Measurements from ENCODE around the gene MECR.

MECR gene

DNA sequence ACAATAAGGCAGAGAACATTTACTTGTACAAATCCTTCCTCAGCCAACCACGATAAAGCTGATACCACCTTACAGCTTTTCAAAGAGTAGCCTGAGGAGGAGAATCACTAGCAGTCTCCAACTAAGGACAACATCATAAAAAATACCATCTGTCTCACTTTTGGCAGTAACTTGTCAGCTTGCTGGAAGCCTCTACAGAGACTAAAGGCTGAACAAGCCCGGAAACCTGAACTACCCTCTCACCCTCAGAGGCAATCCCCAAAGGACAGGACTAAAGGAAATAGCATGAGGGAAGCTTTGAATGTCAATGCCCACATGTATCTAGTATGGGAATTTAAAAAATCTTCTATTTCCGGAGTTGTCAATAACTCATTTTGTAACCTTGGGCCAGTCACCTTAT, 59.6 kb downstream of the MECR start:
- no peak overlapping the region for H3K4me3 ChIP-seq (ENCODE audit: low read length)
- TF ChIP-seq, protein P1, sequence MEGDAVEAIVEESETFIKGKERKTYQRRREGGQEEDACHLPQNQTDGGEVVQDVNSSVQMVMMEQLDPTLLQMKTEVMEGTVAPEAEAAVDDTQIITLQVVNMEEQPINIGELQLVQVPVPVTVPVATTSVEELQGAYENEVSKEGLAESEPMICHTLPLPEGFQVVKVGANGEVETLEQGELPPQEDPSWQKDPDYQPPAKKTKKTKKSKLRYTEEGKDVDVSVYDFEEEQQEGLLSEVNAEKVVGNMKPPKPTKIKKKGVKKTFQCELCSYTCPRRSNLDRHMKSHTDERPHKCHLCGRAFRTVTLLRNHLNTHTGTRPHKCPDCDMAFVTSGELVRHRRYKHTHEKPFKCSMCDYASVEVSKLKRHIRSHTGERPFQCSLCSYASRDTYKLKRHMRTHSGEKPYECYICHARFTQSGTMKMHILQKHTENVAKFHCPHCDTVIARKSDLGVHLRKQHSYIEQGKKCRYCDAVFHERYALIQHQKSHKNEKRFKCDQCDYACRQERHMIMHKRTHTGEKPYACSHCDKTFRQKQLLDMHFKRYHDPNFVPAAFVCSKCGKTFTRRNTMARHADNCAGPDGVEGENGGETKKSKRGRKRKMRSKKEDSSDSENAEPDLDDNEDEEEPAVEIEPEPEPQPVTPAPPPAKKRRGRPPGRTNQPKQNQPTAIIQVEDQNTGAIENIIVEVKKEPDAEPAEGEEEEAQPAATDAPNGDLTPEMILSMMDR (conservative IDR thresholded peaks at IDR 0.05; ENCODE audit: low read length), result no peak
- peak; percentile 58 for DNase-seq (ENCODE audit: low read depth)

DNA sequence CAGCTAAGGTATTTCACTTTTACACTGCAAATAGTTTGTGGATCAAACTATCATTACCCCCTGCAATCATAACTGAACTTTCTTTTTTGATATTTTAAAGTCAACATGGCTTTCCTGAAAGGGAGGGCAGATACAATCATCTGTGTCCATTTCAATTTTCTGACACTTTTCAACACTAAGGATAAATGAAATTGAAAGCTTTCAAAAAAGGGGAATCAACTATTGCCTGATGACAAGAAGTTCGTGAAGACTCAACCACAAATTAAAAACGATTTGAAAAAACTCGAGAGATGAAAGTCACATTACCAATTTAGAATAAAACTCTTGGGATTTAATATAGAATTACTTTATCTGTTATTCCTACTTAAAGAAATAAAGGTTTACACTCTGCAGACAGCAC, 60.8 kb downstream of the MECR start:
- no peak overlapping the region for H3K4me3 ChIP-seq (ENCODE audit: low read length)
- TF ChIP-seq, protein P1 (conservative IDR thresholded peaks at IDR 0.05; ENCODE audit: low read length), result no peak
- DNase-seq (ENCODE audit: low read depth), result no peak

DNA sequence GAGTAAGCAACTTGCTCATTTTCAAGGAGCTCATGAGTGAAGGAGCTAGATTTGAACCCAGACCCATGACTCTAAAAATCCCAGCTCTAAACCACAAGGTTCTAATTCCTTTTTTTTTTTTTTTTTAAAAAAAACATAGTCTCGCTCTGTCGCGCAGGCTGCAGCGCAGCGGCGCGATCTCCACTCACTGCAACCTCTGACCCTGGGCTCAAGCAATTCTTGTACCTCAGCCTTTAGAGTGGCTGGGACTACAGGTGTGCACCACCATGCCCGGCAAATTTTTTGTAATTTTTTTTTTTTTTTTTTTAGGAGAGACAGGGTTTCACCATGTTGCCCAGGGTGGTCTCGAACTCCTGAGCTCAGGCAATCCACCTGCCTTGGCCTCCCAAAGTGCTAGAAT, 62.8 kb downstream of the MECR start:
- no peak for DNase-seq (ENCODE audit: low read depth)
- TF ChIP-seq, protein P1 (conservative IDR thresholded peaks at IDR 0.05; ENCODE audit: low read length), result no peak
- H3K4me3 ChIP-seq (ENCODE audit: low read length), result no peak overlapping the region

DNA sequence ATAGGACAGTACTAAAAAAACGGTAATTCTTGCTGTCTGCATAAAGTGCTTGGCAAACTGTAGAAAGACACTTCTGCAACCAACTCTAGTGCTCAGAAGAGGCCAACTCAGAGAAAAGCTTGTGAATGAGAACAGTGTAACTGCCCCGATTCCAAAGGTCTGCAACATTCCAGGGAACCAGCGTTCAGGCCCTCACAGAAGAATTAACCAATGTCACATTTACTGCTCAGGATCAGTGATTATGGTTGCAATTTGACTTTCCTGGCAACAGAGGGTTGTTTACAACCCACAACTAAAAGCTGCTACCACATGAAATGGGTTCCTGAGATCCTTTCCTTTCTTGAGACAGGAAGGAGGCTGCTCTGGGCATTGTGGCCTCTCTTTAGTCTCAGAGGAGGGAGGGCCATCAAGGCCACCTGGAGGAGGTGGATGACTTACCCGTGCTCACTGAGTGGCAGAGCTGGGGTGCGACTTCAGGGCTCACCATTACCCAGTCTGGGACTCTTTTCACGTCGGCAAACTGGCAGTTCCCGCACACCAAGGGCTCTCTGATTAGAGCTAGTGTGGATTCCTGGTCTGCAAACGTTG, 64.3 kb downstream of the MECR start:
- TF ChIP-seq, protein P1 (conservative IDR thresholded peaks at IDR 0.05; ENCODE audit: low read length), result no peak
- DNase-seq (ENCODE audit: low read depth), result peak; percentile 66

DNA sequence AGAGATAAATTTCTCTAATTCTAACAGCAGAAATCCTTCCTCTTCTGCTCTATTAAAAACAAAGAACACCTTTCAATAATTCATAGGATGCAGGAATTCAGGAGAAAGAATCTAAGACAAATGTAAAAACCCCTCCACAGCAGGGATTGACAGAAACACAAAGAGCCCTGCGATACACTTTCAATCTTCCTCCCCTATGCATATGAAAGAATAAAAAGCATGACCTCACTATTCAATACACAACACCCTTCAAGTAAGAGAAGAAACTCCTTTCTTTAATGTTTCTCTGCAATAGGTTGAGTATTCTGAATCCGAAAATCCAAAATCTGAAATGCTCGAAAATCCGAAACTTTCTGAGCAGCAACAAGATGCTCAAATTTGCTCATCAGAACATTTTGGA, 66.1 kb downstream of the MECR start:
- TF ChIP-seq, protein P1 (conservative IDR thresholded peaks at IDR 0.05; ENCODE audit: low read length), result no peak

More for the DNA sequence above, 64.3 kb downstream of the MECR start:
- H3K4me3 ChIP-seq (ENCODE audit: low read length), result no peak overlapping the region

DNA sequence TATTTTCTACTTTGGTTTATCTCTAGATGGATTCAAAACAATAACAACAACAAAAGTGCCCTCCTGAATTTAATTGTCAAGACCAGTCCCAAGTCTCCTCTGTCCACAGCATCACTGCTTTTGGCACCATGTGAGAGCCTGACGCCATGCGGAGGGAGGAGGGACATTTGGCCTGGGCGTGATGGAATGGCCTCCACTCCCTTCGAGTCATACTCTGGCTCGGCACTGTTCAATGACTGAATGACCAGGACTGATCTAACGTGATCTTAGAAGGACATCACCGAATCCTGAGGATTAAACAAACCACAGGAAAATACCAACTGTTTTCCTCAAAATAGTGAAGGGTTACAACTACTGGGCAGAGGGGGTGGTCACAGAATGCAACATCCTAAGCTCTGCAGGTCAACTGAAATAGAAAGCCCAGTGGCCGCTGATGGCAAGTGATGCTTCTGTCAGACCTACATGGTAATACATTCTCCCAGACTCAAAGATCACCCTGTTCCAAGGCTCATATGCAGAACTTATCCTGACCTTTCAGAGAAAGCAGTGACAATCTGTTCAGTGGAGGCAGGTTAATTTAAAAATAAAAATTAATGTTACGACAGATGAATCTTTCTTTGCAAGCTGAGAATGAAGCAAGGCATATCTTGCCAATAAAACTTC, 68.1 kb downstream of the MECR start:
- peak; percentile 32 for DNase-seq (ENCODE audit: low read depth)

More for the DNA sequence above, 66.1 kb downstream of the MECR start:
- H3K4me3 ChIP-seq (ENCODE audit: low read length), result no peak overlapping the region
- DNase-seq (ENCODE audit: low read depth), result no peak

More for the DNA sequence above, 68.1 kb downstream of the MECR start:
- no peak overlapping the region for H3K4me3 ChIP-seq (ENCODE audit: low read length)
- TF ChIP-seq, protein P1 (conservative IDR thresholded peaks at IDR 0.05; ENCODE audit: low read length), result no peak

Data from AG10803 (cell line).